ENCODE results near the gene SAC3D1. TPM values are rescaled to one million over a fixed set of nuclear protein-coding genes. Genes with fewer than 3 reads are reported as not detected.

The SAC3D1 gene
- total and polyA plus RNA-seq, 2 of the 4 experiments (the other 2 are of a cell fraction) = 2.9 to 13.2 TPM

- Histone ChIP-seq H2BK20ac (ENCODE audit: low read depth, low read length) (no peak overlapping the region), H3K9me1 (ENCODE audit: insufficient read depth, low read length) (peaks cover 7% of the 10 kb centered on the region; the same call in 1 of the 2 replicates), H3K56ac (ENCODE audit: extremely low read depth, insufficient read depth, low read length) (no peak overlapping the region), H4K5ac (ENCODE audit: low read depth, low read length) (no peak overlapping the region), H4K8ac (ENCODE audit: low read depth in 2 of 2, low read length in 2 of 2) (no peak overlapping the region), H3K9ac (ENCODE audit: low read depth, low read length) (no peak overlapping the region), H3K23ac (ENCODE audit: low read depth, low read length) (no peak overlapping the region), H3K27ac (ENCODE audit: insufficient read depth, low read length) (no peak overlapping the region), H3K36me3 (ENCODE audit: control insufficient read depth, insufficient read depth, low read length) (no peaks in the 10 kb centered on the region), H2AK5ac (ENCODE audit: low read depth, low read length) (no peak overlapping the region), H3K79me1 (ENCODE audit: low read depth in 1 of 2, low read length in 2 of 2) (no peaks in the 10 kb centered on the region), H3K4me3 (ENCODE audit: insufficient read depth, low read depth, low read length) (no peak overlapping the region), H3K4ac (ENCODE audit: low read depth, low read length) (no peak overlapping the region), H2BK5ac (ENCODE audit: low read depth, low read length, poor library complexity, severe bottlenecking) (no peak overlapping the region), H3K18ac (ENCODE audit: low read depth, low read length) (no peak overlapping the region), H3K14ac (replicated peaks; ENCODE audit: low read depth, low read length) (no peak overlapping the region), H2BK120ac (ENCODE audit: low read depth, low read length) (no peak overlapping the region), H3K27me3 (ENCODE audit: control insufficient read depth, insufficient read depth, low read length) (no peaks in the 10 kb centered on the region), H4K91ac (ENCODE audit: insufficient read depth, low read depth, low read length) (no peak overlapping the region), H3K9me3 (ENCODE audit: control insufficient read depth, insufficient read depth, low read length) (no peaks in the 10 kb centered on the region), H2AFZ (replicated peaks; ENCODE audit: low read length, poor library complexity) (no peak overlapping the region), H4K20me1 (ENCODE audit: insufficient read depth, low read length) (no peaks in the 10 kb centered on the region), H2AK9ac (replicated peaks; ENCODE audit: low read depth, low read length, poor library complexity) (no peak overlapping the region), H2BK15ac (ENCODE audit: low read depth, low read length) (no peak overlapping the region), H3K4me2 (ENCODE audit: low read depth, low read length) (no peak overlapping the region), H3K4me1 (ENCODE audit: control insufficient read depth, insufficient read depth, low read length) (0 out of 2 replicates have a peak, but pooled peaks cover 4% of the 10 kb centered on the region)
- dilution Hi-C loops (cut with HindIII; ENCODE audit: low sequenced_read_pairs, unreplicated experiment) (no loop called here), intact Hi-C loops (cut with micrococcal nuclease) (loop anchor here (5.0 kb wide), 1 partner anchor 151 kb away; no protein-coding TSS in a partner anchor), in situ Hi-C loops (cut with MboI; ENCODE audit: low sequenced_read_pairs) (no loop called here)
- ChIA-PET CTCF (interaction anchor here (0.9 kb wide), 1 partner anchor 152 kb away, joined by 3 read pairs; no protein-coding TSS in a partner anchor), POLR2A (ENCODE audit: unreplicated experiment) (no interaction called here)
- ATAC-seq (ENCODE audit: low read depth) = no peak
- no peak for TF ChIP-seq MXI1 (IDR thresholded peaks at IDR 0.05; ENCODE audit: borderline replicate concordance, low read depth, low read length)
- TF ChIP-seq RFX5 (IDR thresholded peaks at IDR 0.05; ENCODE audit: low read depth, low read length) = no peak
- no peak for TF ChIP-seq CEBPB (IDR thresholded peaks at IDR 0.05; ENCODE audit: low read depth, low read length)
- no peak for TF ChIP-seq ELK1 (IDR thresholded peaks at IDR 0.05; ENCODE audit: borderline replicate concordance, low read depth, low read length)
- no peak for TF ChIP-seq CHD1 (IDR thresholded peaks at IDR 0.05; ENCODE audit: low read depth, low read length)
- TF ChIP-seq, protein P1, sequence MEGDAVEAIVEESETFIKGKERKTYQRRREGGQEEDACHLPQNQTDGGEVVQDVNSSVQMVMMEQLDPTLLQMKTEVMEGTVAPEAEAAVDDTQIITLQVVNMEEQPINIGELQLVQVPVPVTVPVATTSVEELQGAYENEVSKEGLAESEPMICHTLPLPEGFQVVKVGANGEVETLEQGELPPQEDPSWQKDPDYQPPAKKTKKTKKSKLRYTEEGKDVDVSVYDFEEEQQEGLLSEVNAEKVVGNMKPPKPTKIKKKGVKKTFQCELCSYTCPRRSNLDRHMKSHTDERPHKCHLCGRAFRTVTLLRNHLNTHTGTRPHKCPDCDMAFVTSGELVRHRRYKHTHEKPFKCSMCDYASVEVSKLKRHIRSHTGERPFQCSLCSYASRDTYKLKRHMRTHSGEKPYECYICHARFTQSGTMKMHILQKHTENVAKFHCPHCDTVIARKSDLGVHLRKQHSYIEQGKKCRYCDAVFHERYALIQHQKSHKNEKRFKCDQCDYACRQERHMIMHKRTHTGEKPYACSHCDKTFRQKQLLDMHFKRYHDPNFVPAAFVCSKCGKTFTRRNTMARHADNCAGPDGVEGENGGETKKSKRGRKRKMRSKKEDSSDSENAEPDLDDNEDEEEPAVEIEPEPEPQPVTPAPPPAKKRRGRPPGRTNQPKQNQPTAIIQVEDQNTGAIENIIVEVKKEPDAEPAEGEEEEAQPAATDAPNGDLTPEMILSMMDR (conservative IDR thresholded peaks at IDR 0.05; ENCODE audit: low read depth, low read length) = no peak
- no peak for TF ChIP-seq NFE2L2 (IDR thresholded peaks at IDR 0.05; ENCODE audit: low read depth, low read length)
- TF ChIP-seq FOS (IDR thresholded peaks at IDR 0.05; ENCODE audit: low read depth, low read length) = no peak
- TF ChIP-seq MAZ (IDR thresholded peaks at IDR 0.05; ENCODE audit: borderline replicate concordance, low read depth, low read length) = no peak
- TF ChIP-seq RAD21 (IDR thresholded peaks at IDR 0.05; ENCODE audit: low read length) = no peak
- no peak for TF ChIP-seq BHLHE40 (IDR thresholded peaks at IDR 0.05; ENCODE audit: low read depth, low read length)
- no peak for TF ChIP-seq RCOR1 (IDR thresholded peaks at IDR 0.05; ENCODE audit: insufficient replicate concordance, low read length)
- no peak for TF ChIP-seq MAFK (IDR thresholded peaks at IDR 0.05; ENCODE audit: low read depth, low read length)
- no peak for TF ChIP-seq SMC3 (IDR thresholded peaks at IDR 0.05; ENCODE audit: low read depth, low read length)
- no peak for TF ChIP-seq USF2 (IDR thresholded peaks at IDR 0.05; ENCODE audit: low read depth, low read length)
- no peak for TF ChIP-seq POLR2A (IDR thresholded peaks at IDR 0.05; ENCODE audit: low read depth, low read length)
- no TSS peak for BruUV-seq (replicated peaks)
- DNase-seq = no peak
- no CpG with 5 or more reads among the region's 1 CpG for WGBS, 2 experiments (ENCODE audit: extremely low coverage in 2 of 2, insufficient read length in 1 of 2)
Measured at GRCh38 chr11:64998141-64998540, 42.9 kb upstream of the SAC3D1 start.
